Coronary artery (tissue), 2 donors: ENCODE data around the gene MALRD1.

Experiments used
- DNase-seq: peaks from one replicate; pipeline ENCODE4 v3.0.0-alpha.2; 2017; ENCODE audit warnings: low spot score
- H3K27ac ChIP-seq, 2 donors: fragments of 200-600 bp; sonication (generic); one replicate each; pipeline ENCODE4 v1.5.1; 2016 to 2019
- H3K4me3 ChIP-seq: fragments of 200-600 bp; sonication (generic); 2 replicates; pipeline ENCODE4 v1.5.1; 2016; ENCODE audit warnings: mild to moderate bottlenecking, moderate library complexity
- CTCF ChIP-seq: fragments of 200-600 bp; sonication (generic); IDR thresholded peaks from one replicate; pipeline ENCODE4 v1.5.1; 2019; ENCODE audit warnings: antibody characterized with exemption

MALRD1 gene

GRCh38 chr10:19097151-19097550 is 48.5 kb downstream of the MALRD1 start:
- TF ChIP-seq CTCF = no peak
- Histone ChIP-seq H3K4me3 (no peak overlapping the region), H3K27ac (no peak overlapping the region)
- DNase-seq = no peak

GRCh38 chr10:19098803-19099202 is 50.2 kb downstream of the MALRD1 start:
- Histone ChIP-seq H3K4me3 (no peak overlapping the region), H3K27ac (no peak overlapping the region)
- TF ChIP-seq CTCF = no peak
- DNase-seq = no peak

GRCh38 chr10:19107406-19107805 is 58.8 kb downstream of the MALRD1 start:
- Histone ChIP-seq H3K27ac (no peak overlapping the region), H3K4me3 (no peak overlapping the region)
- no peak for TF ChIP-seq CTCF
- DNase-seq = no peak

GRCh38 chr10:19111501-19112267 is 63.1 kb downstream of the MALRD1 start:
- DNase-seq = no peak
- TF ChIP-seq CTCF = no peak
- Histone ChIP-seq H3K4me3 (no peak overlapping the region), H3K27ac (no peak overlapping the region)

GRCh38 chr10:19117438-19117837 is 68.8 kb downstream of the MALRD1 start:
- no peak for DNase-seq
- TF ChIP-seq CTCF = no peak
- Histone ChIP-seq H3K27ac (no peak overlapping the region), H3K4me3 (no peak overlapping the region)

GRCh38 chr10:19119191-19119590 is 70.6 kb downstream of the MALRD1 start:
- DNase-seq = no peak
- Histone ChIP-seq H3K27ac (no peak overlapping the region), H3K4me3 (no peak overlapping the region)
- no peak for TF ChIP-seq CTCF

GRCh38 chr10:19120381-19120908 is 71.8 kb downstream of the MALRD1 start:
- Histone ChIP-seq H3K4me3 (no peak overlapping the region), H3K27ac (no peak overlapping the region)
- no peak for TF ChIP-seq CTCF
- DNase-seq = no peak
